HCT116 (cell line): ENCODE results near the gene DRC7. TPM values are rescaled to one million over a fixed set of nuclear protein-coding genes. Genes with fewer than 3 reads are reported as not detected.

Experiments
- ATAC-seq: fragments of 200-7000 bp; cut with Tn5 transposase; 2 replicates; pipeline ENCODE4 v1.9.1; 2020; ENCODE audit warnings: mild to moderate bottlenecking, moderate library complexity
- BruUV-seq: library from RNA; stranded (reverse); fragments of 400-500 nt; replicated peaks from 2 replicates; lab custom pipeline; 2021; lab: Mats Ljungman, UMichigan
- CTCF ChIA-PET: fragments of 300-600 bp; sonication (Branson Sonifier 250); formaldehyde crosslinking; loops from one replicate; lab custom pipeline; 2021; ENCODE audit warnings: antibody characterized with exemption; lab: Charles Lee
- POLR2A ChIA-PET: fragments of 300-600, 350-600 bp; sonication (Branson Sonifier 250); formaldehyde crosslinking; loops from one replicate; lab custom pipeline; 2021; ENCODE audit warnings: antibody characterized with exemption; lab: Charles Lee
- RAD21 ChIA-PET, 2 experiments: fragments of 300-600 bp; sonication (Branson Sonifier 250); formaldehyde crosslinking; loops; one replicate each; lab custom pipeline; 2023; ENCODE audit warnings: low total read pairs in 2 of 2; ENCODE audit not compliant: uncharacterized antibody in 2 of 2, unreplicated experiment in 2 of 2, low non-redundant PET in 1 of 2; lab: Charles Lee
- DNase-seq: peaks from one replicate; pipeline ENCODE4 v3.0.0-alpha.2; 2010; ENCODE audit warnings: low read depth, low spot score
- H2AFZ ChIP-seq: fragments of 200-600 bp; shearing (Covaris generic), sonication (generic); 2 replicates; pipeline ENCODE4 v1.6.1; 2017; ENCODE audit warnings: low read depth, mixed run types, mixed read lengths, antibody characterized with exemption, low read length; ENCODE audit not compliant: poor library complexity, severe bottlenecking
- H3K27ac ChIP-seq: 2 replicates; pipeline ENCODE4 v1.5.1; 2012; ENCODE audit warnings: low read depth, low read length
- H3K27me3 ChIP-seq: fragments of 200-600 bp; sonication (generic); 2 replicates; pipeline ENCODE4 v1.6.1; 2016; ENCODE audit warnings: mixed run types, low read length, mixed read lengths; ENCODE audit not compliant: insufficient read depth
- H3K36me3 ChIP-seq, 2 experiments: fragments of 200-500 bp in 1 of 2; fragments of 200-600 bp in 1 of 2; sonication (Bioruptor generic) in 1 of 2; sonication (generic) in 1 of 2; 2 replicates each; pipeline versions ENCODE4 v1.5.1 to v1.6.1; 2014 to 2016; ENCODE audit warnings: low read length in 2 of 2, inconsistent platforms in 1 of 2, mixed read lengths in 1 of 2, mixed run types in 1 of 2; ENCODE audit not compliant: insufficient read depth in 2 of 2, control insufficient read depth in 1 of 2
- H3K4me1 ChIP-seq, 2 experiments: fragments of 200-600 bp in 1 of 2; sonication (generic) in 1 of 2; 2 replicates each; pipeline versions ENCODE4 v1.5.1 to v1.6.1; 2012 to 2017; ENCODE audit warnings: low read length in 2 of 2, inconsistent platforms in 1 of 2, mild to moderate bottlenecking in 1 of 2, mixed read lengths in 1 of 2, mixed run types in 1 of 2, moderate library complexity in 1 of 2; ENCODE audit not compliant: insufficient read depth in 2 of 2, control insufficient read depth in 1 of 2
- H3K4me2 ChIP-seq: fragments of 200-600 bp; sonication (generic); 2 replicates; pipeline ENCODE4 v1.6.1; 2017; ENCODE audit warnings: mixed run types, low read length, mixed read lengths
- H3K4me3 ChIP-seq, 2 experiments: fragments of 200-600 bp in 1 of 2; sonication (generic) in 1 of 2; replicated peaks in 1 of 2; 2 replicates each; pipeline ENCODE4 v1.5.1; 2011 to 2016; ENCODE audit warnings: low read length in 2 of 2, control low read depth in 1 of 2, low read depth in 1 of 2, mild to moderate bottlenecking in 1 of 2, mixed read lengths in 1 of 2, mixed run types in 1 of 2
- H3K79me2 ChIP-seq: fragments of 200-600 bp; sonication (generic); 2 replicates; pipeline ENCODE4 v1.6.1; 2017; ENCODE audit warnings: mild to moderate bottlenecking, mixed run types, low read length, moderate library complexity, mixed read lengths; ENCODE audit not compliant: insufficient read depth
- H3K9ac ChIP-seq: fragments of 200-600 bp; sonication (generic); 2 replicates; pipeline ENCODE4 v1.6.1; 2016; ENCODE audit warnings: low read length, mixed read lengths
- H3K9me2 ChIP-seq: fragments of 200-600 bp; sonication (generic), shearing (Covaris generic); 2 replicates; pipeline ENCODE4 v1.6.1; 2017; ENCODE audit warnings: mixed run types, mild to moderate bottlenecking, moderate library complexity; ENCODE audit not compliant: insufficient read depth
- H3K9me3 ChIP-seq, 2 experiments: fragments of 200-500 bp in 1 of 2; fragments of 200-600 bp in 1 of 2; sonication (Bioruptor generic) in 1 of 2; sonication (generic) in 1 of 2; 2 replicates each; pipeline ENCODE4 v1.6.1; 2014 to 2017; ENCODE audit warnings: low read length in 2 of 2, mixed read lengths in 2 of 2, inconsistent platforms in 1 of 2, low read depth in 1 of 2, mild to moderate bottlenecking in 1 of 2, mixed run types in 1 of 2, moderate library complexity in 1 of 2; ENCODE audit not compliant: control insufficient read depth in 1 of 2, insufficient read depth in 1 of 2
- H4K20me1 ChIP-seq: fragments of 200-600 bp; sonication (generic), shearing (Covaris generic); 2 replicates; pipeline ENCODE4 v1.6.1; 2017; ENCODE audit warnings: mixed run types, mild to moderate bottlenecking, moderate library complexity; ENCODE audit not compliant: insufficient read depth
- EGR1 ChIP-seq: IDR thresholded peaks from 2 replicates; pipeline ENCODE4 v1.6.1; 2012; ENCODE audit warnings: low read depth
- ELF1 ChIP-seq: IDR thresholded peaks from 2 replicates; pipeline ENCODE4 v1.6.1; 2012; ENCODE audit warnings: low read depth, borderline replicate concordance
- EZH2 ChIP-seq: fragments of 200-600 bp; sonication (generic); IDR thresholded peaks from 2 replicates; pipeline ENCODE4 v1.6.1; 2017; ENCODE audit warnings: antibody characterized with exemption, mixed run types
- FOSL1 ChIP-seq: IDR thresholded peaks from 2 replicates; pipeline ENCODE4 v1.6.1; 2012; ENCODE audit warnings: low read depth
- JUND ChIP-seq: IDR thresholded peaks from 2 replicates; pipeline ENCODE4 v1.6.1; 2012
- POLR2A ChIP-seq: IDR thresholded peaks from 2 replicates; pipeline ENCODE4 v1.7.0; 2011; ENCODE audit warnings: borderline replicate concordance; ENCODE audit not compliant: insufficient read depth, insufficient read length; ENCODE audit errors: extremely low read depth
- RAD21 ChIP-seq: IDR thresholded peaks from 2 replicates; pipeline ENCODE4 v1.6.1; 2012; ENCODE audit warnings: low read depth, mild to moderate bottlenecking
- SIN3A ChIP-seq: IDR thresholded peaks from 2 replicates; pipeline ENCODE4 v1.6.1; 2012; ENCODE audit warnings: low read depth
- ZFX ChIP-seq: fragments of 450-650 bp; IDR thresholded peaks from 2 replicates; pipeline ENCODE4 v1.6.1; 2017
- ZNF274 ChIP-seq: fragments of 200-500 bp; sonication (Bioruptor generic); IDR thresholded peaks from 2 replicates; pipeline ENCODE4 v1.6.1; 2014; ENCODE audit warnings: mild to moderate bottlenecking, low read depth, low read length, inconsistent platforms
- intact Hi-C: fragments of 100-400 bp; cut with micrococcal nuclease; formaldehyde crosslinking; loops from 2 replicates; pipeline ENCODE4 v1.10.0; 2022
- total RNA-seq: library from RNA; stranded (reverse); gene quantifications from one replicate; pipeline ENCODE4 v1.2.1, GENCODE V29; 2021; ENCODE audit not compliant: unreplicated experiment
- TF ChIP-seq, protein P1 (sequence below): IDR thresholded peaks from 2 replicates; pipeline ENCODE4 v1.6.1; 2012
- TF ChIP-seq, protein P2 (sequence below), 3 experiments: fragments of 200-600 bp in 1 of 3; sonication (generic) in 1 of 3; IDR thresholded peaks in 2 of 3; conservative IDR thresholded peaks in 1 of 3; 2 replicates each; pipeline ENCODE4 v1.5.1; 2012 to 2017; ENCODE audit warnings: low read depth in 2 of 3, low read length in 2 of 3, antibody characterized with exemption in 1 of 3, borderline replicate concordance in 1 of 3, control low read depth in 1 of 3, mild to moderate bottlenecking in 1 of 3, mixed read lengths in 1 of 3, mixed run types in 1 of 3, moderate library complexity in 1 of 3; ENCODE audit not compliant: insufficient read depth in 1 of 3
- TF ChIP-seq, protein P3 (sequence below): IDR thresholded peaks from 2 replicates; pipeline ENCODE4 v1.6.1; 2012

Gene DRC7
- total RNA-seq, 1 experiment from 2014 or later: 0.91 TPM

DNA sequence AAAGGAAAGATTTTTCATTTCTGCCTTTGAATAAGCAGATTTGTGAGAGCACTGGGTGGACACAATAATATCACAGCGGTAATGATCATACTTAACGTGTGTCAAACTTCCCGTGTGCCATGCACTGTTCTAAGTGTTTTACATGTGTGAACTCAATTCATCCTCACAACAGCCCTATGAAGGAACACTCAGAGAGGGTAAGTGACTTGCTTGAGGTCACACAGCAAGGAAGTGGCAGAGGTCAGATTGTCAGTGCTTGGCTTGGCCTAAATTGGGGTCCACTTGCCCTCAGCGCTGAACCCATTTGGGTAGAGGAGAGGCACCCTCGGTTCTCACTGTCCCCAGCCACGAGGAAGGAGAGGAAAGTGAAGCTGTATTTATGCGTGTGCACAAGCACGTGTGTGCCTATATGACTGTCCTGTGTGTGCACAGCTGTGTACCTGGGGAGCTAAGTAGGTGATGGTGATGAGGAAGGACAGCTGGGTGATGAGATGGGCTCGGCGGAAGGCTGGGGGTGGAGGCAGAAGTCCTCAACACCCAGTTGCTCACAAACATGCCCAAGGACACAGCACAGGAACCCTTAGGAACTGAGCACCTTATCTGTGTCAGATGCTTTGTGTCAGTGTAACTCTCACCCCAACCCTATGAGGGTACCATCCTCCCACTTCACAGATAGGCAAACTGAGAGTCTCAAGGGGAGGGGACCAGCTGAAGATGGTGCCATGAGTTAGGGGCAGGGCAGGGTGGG is 36.3 kb upstream of the DRC7 start:
- BruUV-seq: no TSS peak
- intact Hi-C loops: no loop called here
- Histone ChIP-seq H3K4me2 (no peak overlapping the region), H4K20me1 (no peaks in the 10 kb centered on the region), H3K4me1 (no peaks in the 10 kb centered on the region), H3K79me2 (no peaks in the 10 kb centered on the region), H3K9me3 (no peaks in the 10 kb centered on the region)
- no peak for ATAC-seq
- RAD21 ChIA-PET: no interaction called here
- no peak for DNase-seq
- TF ChIP-seq JUND (no peak), RAD21 (no peak), FOSL1 (no peak), EGR1 (no peak), SIN3A (no peak), ZNF274 (no peak), ELF1 (no peak), ZFX (no peak), POLR2A (no peak), EZH2 (no peak)
- TF ChIP-seq, protein P1, sequence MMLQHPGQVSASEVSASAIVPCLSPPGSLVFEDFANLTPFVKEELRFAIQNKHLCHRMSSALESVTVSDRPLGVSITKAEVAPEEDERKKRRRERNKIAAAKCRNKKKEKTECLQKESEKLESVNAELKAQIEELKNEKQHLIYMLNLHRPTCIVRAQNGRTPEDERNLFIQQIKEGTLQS: no peak
- TF ChIP-seq, protein P2, sequence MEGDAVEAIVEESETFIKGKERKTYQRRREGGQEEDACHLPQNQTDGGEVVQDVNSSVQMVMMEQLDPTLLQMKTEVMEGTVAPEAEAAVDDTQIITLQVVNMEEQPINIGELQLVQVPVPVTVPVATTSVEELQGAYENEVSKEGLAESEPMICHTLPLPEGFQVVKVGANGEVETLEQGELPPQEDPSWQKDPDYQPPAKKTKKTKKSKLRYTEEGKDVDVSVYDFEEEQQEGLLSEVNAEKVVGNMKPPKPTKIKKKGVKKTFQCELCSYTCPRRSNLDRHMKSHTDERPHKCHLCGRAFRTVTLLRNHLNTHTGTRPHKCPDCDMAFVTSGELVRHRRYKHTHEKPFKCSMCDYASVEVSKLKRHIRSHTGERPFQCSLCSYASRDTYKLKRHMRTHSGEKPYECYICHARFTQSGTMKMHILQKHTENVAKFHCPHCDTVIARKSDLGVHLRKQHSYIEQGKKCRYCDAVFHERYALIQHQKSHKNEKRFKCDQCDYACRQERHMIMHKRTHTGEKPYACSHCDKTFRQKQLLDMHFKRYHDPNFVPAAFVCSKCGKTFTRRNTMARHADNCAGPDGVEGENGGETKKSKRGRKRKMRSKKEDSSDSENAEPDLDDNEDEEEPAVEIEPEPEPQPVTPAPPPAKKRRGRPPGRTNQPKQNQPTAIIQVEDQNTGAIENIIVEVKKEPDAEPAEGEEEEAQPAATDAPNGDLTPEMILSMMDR (IDR thresholded peaks at IDR 0.05 in 2 of 3, conservative IDR thresholded peaks at IDR 0.05 in 1 of 3; ENCODE audit: borderline replicate concordance in 1 of 3, insufficient read depth in 1 of 3, low read depth in 2 of 3, low read length in 2 of 3): no peak
- TF ChIP-seq, protein P3, sequence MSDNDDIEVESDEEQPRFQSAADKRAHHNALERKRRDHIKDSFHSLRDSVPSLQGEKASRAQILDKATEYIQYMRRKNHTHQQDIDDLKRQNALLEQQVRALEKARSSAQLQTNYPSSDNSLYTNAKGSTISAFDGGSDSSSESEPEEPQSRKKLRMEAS: no peak
- TF ChIP-seq, all 23 proteins: peak for 0
- ChIA-PET POLR2A (no interaction called here), CTCF (no interaction called here)
- no peak overlapping the region for H3K27ac ChIP-seq
- H3K9ac ChIP-seq: no peak overlapping the region
- no peak overlapping the region for H3K4me3 ChIP-seq
- H3K27me3 ChIP-seq: no peaks in the 10 kb centered on the region
- no peaks in the 10 kb centered on the region; a peak in 1 of 4 replicates for H3K36me3 ChIP-seq
- H3K9me2 ChIP-seq: no peaks in the 10 kb centered on the region
- H2AFZ ChIP-seq: no peak overlapping the region
